Smooth muscle cell (in vitro differentiated cells): Measurements from ENCODE around the gene FAU. TPM values are rescaled to one million over a fixed set of nuclear protein-coding genes. Genes with fewer than 3 reads are reported as not detected.
"Not testable (repeated sequence)": the region's sequence is repeated elsewhere in the genome, so short reads cannot be mapped to it uniquely, and the experiment has no call there.

Experiments
- DNase-seq: peaks from one replicate; lab custom pipeline; 2025; ENCODE audit not compliant: unreplicated experiment; lab: John Stamatoyannopoulos, UW
- H2AFZ ChIP-seq: fragments of 200-600 bp; sonication (generic); 2 replicates; pipeline ENCODE4 v1.6.0; 2016; ENCODE audit warnings: antibody characterized with exemption, low read depth, mild to moderate bottlenecking
- H3F3A ChIP-seq: fragments of 200-600 bp; sonication (generic); 2 replicates; pipeline ENCODE4 v1.6.0; 2017; ENCODE audit warnings: antibody characterized with exemption, low read depth
- H3K27ac ChIP-seq: fragments of 200-600 bp; sonication (generic); 2 replicates; pipeline ENCODE4 v1.5.1; 2016; ENCODE audit warnings: low read depth, mild to moderate bottlenecking
- H3K27me3 ChIP-seq: fragments of 200-600 bp; sonication (generic); 2 replicates; pipeline ENCODE4 v1.6.1; 2016; ENCODE audit warnings: low read depth, mild to moderate bottlenecking
- H3K36me3 ChIP-seq: fragments of 200-600 bp; sonication (generic); 2 replicates; pipeline ENCODE4 v1.5.1; 2016; ENCODE audit warnings: low read depth
- H3K4me1 ChIP-seq: fragments of 200-600 bp; sonication (generic); 2 replicates; pipeline ENCODE4 v1.5.1; 2016; ENCODE audit warnings: low read depth
- H3K4me2 ChIP-seq: fragments of 200-600 bp; sonication (generic); 2 replicates; pipeline ENCODE4 v1.6.0; 2016; ENCODE audit warnings: mild to moderate bottlenecking
- H3K4me3 ChIP-seq: fragments of 200-600 bp; sonication (generic); 2 replicates; pipeline ENCODE4 v1.5.1; 2016; ENCODE audit warnings: mild to moderate bottlenecking
- H3K79me2 ChIP-seq: fragments of 200-600 bp; sonication (generic); 2 replicates; pipeline ENCODE4 v1.6.0; 2016; ENCODE audit warnings: low read depth, mild to moderate bottlenecking
- H3K9ac ChIP-seq: fragments of 200-600 bp; sonication (generic); 2 replicates; pipeline ENCODE4 v1.6.0; 2016; ENCODE audit warnings: low read depth
- H3K9me3 ChIP-seq: fragments of 200-600 bp; sonication (generic); replicated peaks from 2 replicates; pipeline ENCODE4 v1.5.1; 2016; ENCODE audit warnings: low read depth
- H4K20me1 ChIP-seq: fragments of 200-600 bp; sonication (generic); 2 replicates; pipeline ENCODE4 v1.6.0; 2016; ENCODE audit warnings: low read depth
- CTCF ChIP-seq: fragments of 200-600 bp; sonication (generic); IDR thresholded peaks from 2 replicates; pipeline ENCODE4 v1.5.1; 2017; ENCODE audit warnings: borderline replicate concordance, mild to moderate bottlenecking, antibody characterized with exemption; ENCODE audit not compliant: insufficient read depth, poor library complexity, severe bottlenecking
- WGBS: methylation state at CpG from one replicate; pipeline ENCODE4 v1.1.7; 2016; ENCODE audit warnings: low lambda C conversion rate; 5-methylcytosine and 5-hydroxymethylcytosine counted together
- polyA plus RNA-seq: library from polyadenylated mRNA; unstranded; fragments of >200 nt; fragmentation: Nextera tagmentation; extraction: Ambion mirVana; gene quantifications from 2 replicates; pipeline ENCODE4 v1.2.1, GENCODE V29; 2016
- total RNA-seq: library from RNA; depleted of rRNA; stranded (reverse); fragments of >200 nt; gene quantifications from 2 replicates; pipeline ENCODE4 v1.2.3, GENCODE V29; 2014

Gene FAU
- total and polyA plus RNA-seq, 2 experiments from 2014 or later: 509 to 537 TPM

GRCh38 chr11:65150509-65151299, 28.8 kb upstream of the FAU start:
- TF ChIP-seq CTCF: no peak
- no peak overlapping the region for H3K9ac ChIP-seq
- peaks cover 5% of the 10 kb centered on the region for H3K27me3 ChIP-seq
- H4K20me1 ChIP-seq: no peaks in the 10 kb centered on the region
- no peaks in the 10 kb centered on the region for H3K9me3 ChIP-seq
- H3K4me1 ChIP-seq: no peaks in the 10 kb centered on the region
- peak overlapping the region; percentile 69 for H3K4me2 ChIP-seq
- H3K79me2 ChIP-seq: no peaks in the 10 kb centered on the region
- H3K27ac ChIP-seq: peak overlapping the region; percentile 70
- H3K36me3 ChIP-seq: no peaks in the 10 kb centered on the region
- DNase-seq: peak; percentile 75
- no peaks in the 10 kb centered on the region for H3F3A ChIP-seq
- H3K4me3 ChIP-seq: no peak overlapping the region
- no peak overlapping the region for H2AFZ ChIP-seq
- 27% methylated on average over 12 of the region's 12 CpGs for WGBS

GRCh38 chr11:65150131-65150508, 28.2 kb upstream of the FAU start:
- not testable (repeated sequence) for H3K4me3 ChIP-seq, H3K4me1 ChIP-seq, H3K9ac ChIP-seq, H3F3A ChIP-seq, H3K79me2 ChIP-seq, H3K36me3 ChIP-seq, H3K27me3 ChIP-seq, H4K20me1 ChIP-seq, H3K9me3 ChIP-seq, DNase-seq, H2AFZ ChIP-seq
- Histone ChIP-seq H3K27ac (peak overlapping the region; percentile 70), H3K4me2 (peak overlapping the region; percentile 69)
- WGBS: 90% methylated on average over 10 of the region's 10 CpGs

- Histone ChIP-seq H3K9ac (no peak overlapping the region), H3K27me3 (peaks cover 12% of the 10 kb centered on the region), H3K9me3 (no peaks in the 10 kb centered on the region), H3K79me2 (no peaks in the 10 kb centered on the region), H3F3A (no peaks in the 10 kb centered on the region), H2AFZ (no peak overlapping the region), H3K4me3 (no peak overlapping the region), H3K4me1 (no peaks in the 10 kb centered on the region), H3K36me3 (no peaks in the 10 kb centered on the region), H4K20me1 (no peaks in the 10 kb centered on the region), H3K4me2 (no peak overlapping the region), H3K27ac (no peak overlapping the region)
- no peak for DNase-seq
- TF ChIP-seq CTCF: no peak
- 94% methylated on average over 5 of the region's 5 CpGs for WGBS
These were observed 26.7 kb upstream of the FAU start for GRCh38 chr11:65148657-65149056.

GRCh38 chr11:65147352-65148075, 25.6 kb upstream of the FAU start:
- H3F3A ChIP-seq: no peaks in the 10 kb centered on the region
- no peak overlapping the region for H3K4me3 ChIP-seq
- no peak for TF ChIP-seq CTCF
- no peaks in the 10 kb centered on the region for H3K9me3 ChIP-seq
- H2AFZ ChIP-seq: no peak overlapping the region
- H3K36me3 ChIP-seq: no peaks in the 10 kb centered on the region
- no peaks in the 10 kb centered on the region for H3K79me2 ChIP-seq
- no peak overlapping the region for H3K4me2 ChIP-seq
- 82% methylated on average over 2 of the region's 2 CpGs for WGBS
- H3K4me1 ChIP-seq: no peaks in the 10 kb centered on the region
- no peak for DNase-seq
- H4K20me1 ChIP-seq: no peaks in the 10 kb centered on the region
- peaks cover 6% of the 10 kb centered on the region for H3K27me3 ChIP-seq
- no peak overlapping the region for H3K9ac ChIP-seq
- H3K27ac ChIP-seq: no peak overlapping the region
